GM21528 (cell line): ENCODE results near the gene PLSCR1.

Experiments
- ATAC-seq: cut with Tn5 transposase; IDR thresholded peaks from one replicate; pipeline ENCODE4 v1.9.1; 2021; ENCODE audit warnings: mild to moderate bottlenecking, moderate library complexity; ENCODE audit not compliant: unreplicated experiment, low FRiP score

Gene PLSCR1

GRCh38 chr3:146544002-146544928 lies at the start of gene PLSCR1:
Gene PLSCR1 (minus strand): TSS chr3:146544607. CDS start chr3:146536552, 8,055 bp downstream.
- ATAC-seq: peak; percentile 92

- ATAC-seq: no peak
Observed at GRCh38 chr3:146593776-146594175, 49.4 kb upstream of the PLSCR1 start.

- ATAC-seq: no peak
Observed at GRCh38 chr3:146590521-146590920, 46.1 kb upstream of the PLSCR1 start.

- no peak for ATAC-seq
Observed at GRCh38 chr3:146589899-146590508, 45.6 kb upstream of the PLSCR1 start.

- ATAC-seq: no peak
Observed at GRCh38 chr3:146585156-146585555, 40.7 kb upstream of the PLSCR1 start.

GRCh38 chr3:146581951-146582467 lies 37.6 kb upstream of the PLSCR1 start:
- ATAC-seq: no peak

- no peak for ATAC-seq
Observed at GRCh38 chr3:146581080-146581601, 36.7 kb upstream of the PLSCR1 start.

GRCh38 chr3:146577662-146578061 lies 33.3 kb upstream of the PLSCR1 start:
- peak; percentile 52 for ATAC-seq

GRCh38 chr3:146575636-146576035 lies 31.2 kb upstream of the PLSCR1 start:
- ATAC-seq: no peak

- ATAC-seq: no peak
Observed at GRCh38 chr3:146574173-146574572, 29.8 kb upstream of the PLSCR1 start.

GRCh38 chr3:146569314-146569713 lies 24.9 kb upstream of the PLSCR1 start:
- no peak for ATAC-seq

- no peak for ATAC-seq
Observed at GRCh38 chr3:146566138-146566537, 21.7 kb upstream of the PLSCR1 start.

GRCh38 chr3:146561879-146562278 lies 17.5 kb upstream of the PLSCR1 start:
- ATAC-seq: no peak

GRCh38 chr3:146561463-146561862 lies 17.1 kb upstream of the PLSCR1 start:
- ATAC-seq: no peak

- no peak for ATAC-seq
Observed at GRCh38 chr3:146560678-146561077, 16.3 kb upstream of the PLSCR1 start.

GRCh38 chr3:146559388-146559787 lies 15.0 kb upstream of the PLSCR1 start:
- no peak for ATAC-seq

- ATAC-seq: no peak
Observed at GRCh38 chr3:146558781-146559180, 14.4 kb upstream of the PLSCR1 start.

GRCh38 chr3:146557745-146558144 lies 13.3 kb upstream of the PLSCR1 start:
- no peak for ATAC-seq

- no peak for ATAC-seq
Observed at GRCh38 chr3:146555311-146555710, 10.9 kb upstream of the PLSCR1 start.

- no peak for ATAC-seq
Observed at GRCh38 chr3:146554151-146554760, 9.8 kb upstream of the PLSCR1 start.
